Measurements from ENCODE around the gene INSYN2B. TPM values are rescaled to one million over a fixed set of nuclear protein-coding genes. Genes with fewer than 3 reads are reported as not detected.

INSYN2B gene
- total RNA-seq, 2 experiments from 2014 or later = not detected

GRCh38 chr5:169918228-169918627 is 62.1 kb downstream of the INSYN2B start:
- no peak for DNase-seq
- Mint-ChIP-seq H3K27ac (no peak overlapping the region), H3K4me1 (ENCODE audit: low read depth) (peaks cover 6% of the 10 kb centered on the region), H3K4me3 (no peak overlapping the region), H3K27me3 (ENCODE audit: low read depth) (no peaks in the 10 kb centered on the region), H3K36me3 (ENCODE audit: low read depth) (peaks cover 10% of the 10 kb centered on the region), H3K9me3 (no peaks in the 10 kb centered on the region)
- CTCF ChIA-PET = no interaction called here
- intact Hi-C loops (cut with micrococcal nuclease) = no loop called here

GRCh38 chr5:169917500-169917899 is 62.8 kb downstream of the INSYN2B start:
- no peak overlapping the region for H3K4me3 Mint-ChIP-seq
- H3K9me3 Mint-ChIP-seq = no peaks in the 10 kb centered on the region
- DNase-seq = no peak
- peaks cover 6% of the 10 kb centered on the region for H3K4me1 Mint-ChIP-seq (ENCODE audit: low read depth)
- peaks cover 10% of the 10 kb centered on the region for H3K36me3 Mint-ChIP-seq (ENCODE audit: low read depth)
- H3K27ac Mint-ChIP-seq = no peak overlapping the region
- CTCF ChIA-PET = no interaction called here
- intact Hi-C loops (cut with micrococcal nuclease) = no loop called here
- H3K27me3 Mint-ChIP-seq (ENCODE audit: low read depth) = no peaks in the 10 kb centered on the region

GRCh38 chr5:169914766-169915165 is 65.5 kb downstream of the INSYN2B start:
- no peak overlapping the region for H3K27ac Mint-ChIP-seq

GRCh38 chr5:169913479-169913878 is 66.8 kb downstream of the INSYN2B start:
- Mint-ChIP-seq H3K4me1 (ENCODE audit: low read depth) (no peaks in the 10 kb centered on the region), H3K9me3 (no peaks in the 10 kb centered on the region), H3K27ac (no peak overlapping the region), H3K27me3 (ENCODE audit: low read depth) (no peaks in the 10 kb centered on the region), H3K36me3 (ENCODE audit: low read depth) (peaks cover 16% of the 10 kb centered on the region), H3K4me3 (no peak overlapping the region)
- no peak for DNase-seq
- CTCF ChIA-PET = no interaction called here
- intact Hi-C loops (cut with micrococcal nuclease) = no loop called here

More at GRCh38 chr5:169914766-169915165, 65.5 kb downstream of the INSYN2B start:
- Mint-ChIP-seq H3K27me3 (ENCODE audit: low read depth) (no peaks in the 10 kb centered on the region), H3K9me3 (no peaks in the 10 kb centered on the region), H3K4me3 (no peak overlapping the region), H3K4me1 (ENCODE audit: low read depth) (no peaks in the 10 kb centered on the region), H3K36me3 (ENCODE audit: low read depth) (peaks cover 16% of the 10 kb centered on the region)
- intact Hi-C loops (cut with micrococcal nuclease) = no loop called here
- CTCF ChIA-PET = no interaction called here
- no peak for DNase-seq

GRCh38 chr5:169911448-169912212 is 68.7 kb downstream of the INSYN2B start:
- intact Hi-C loops (cut with micrococcal nuclease) = no loop called here
- no peaks in the 10 kb centered on the region for H3K27me3 Mint-ChIP-seq (ENCODE audit: low read depth)
- H3K27ac Mint-ChIP-seq = no peak overlapping the region
- no peaks in the 10 kb centered on the region for H3K4me1 Mint-ChIP-seq (ENCODE audit: low read depth)
- H3K36me3 Mint-ChIP-seq (ENCODE audit: low read depth) = peaks cover 16% of the 10 kb centered on the region
- H3K9me3 Mint-ChIP-seq = no peaks in the 10 kb centered on the region
- CTCF ChIA-PET = no interaction called here
- no peak overlapping the region for H3K4me3 Mint-ChIP-seq
- DNase-seq = no peak

GRCh38 chr5:169910393-169910792 is 69.9 kb downstream of the INSYN2B start:
- no peak for DNase-seq
- intact Hi-C loops (cut with micrococcal nuclease) = no loop called here
- Mint-ChIP-seq H3K9me3 (no peaks in the 10 kb centered on the region), H3K4me3 (no peak overlapping the region), H3K4me1 (ENCODE audit: low read depth) (no peaks in the 10 kb centered on the region), H3K27me3 (ENCODE audit: low read depth) (no peaks in the 10 kb centered on the region), H3K36me3 (ENCODE audit: low read depth) (peaks cover 14% of the 10 kb centered on the region), H3K27ac (no peak overlapping the region)
- CTCF ChIA-PET = no interaction called here

GRCh38 chr5:169909945-169910344 is 70.3 kb downstream of the INSYN2B start:
- no peaks in the 10 kb centered on the region for H3K9me3 Mint-ChIP-seq
- no peaks in the 10 kb centered on the region for H3K4me1 Mint-ChIP-seq (ENCODE audit: low read depth)
- CTCF ChIA-PET = no interaction called here
- no peak overlapping the region for H3K27ac Mint-ChIP-seq
- no peak overlapping the region for H3K4me3 Mint-ChIP-seq
- peaks cover 14% of the 10 kb centered on the region for H3K36me3 Mint-ChIP-seq (ENCODE audit: low read depth)
- DNase-seq = no peak
- intact Hi-C loops (cut with micrococcal nuclease) = no loop called here
- no peaks in the 10 kb centered on the region for H3K27me3 Mint-ChIP-seq (ENCODE audit: low read depth)

GRCh38 chr5:169908864-169909263 is 71.4 kb downstream of the INSYN2B start:
- H3K9me3 Mint-ChIP-seq = no peaks in the 10 kb centered on the region

GRCh38 chr5:169906745-169907649 is 73.3 kb downstream of the INSYN2B start:
- no peaks in the 10 kb centered on the region for H3K27me3 Mint-ChIP-seq (ENCODE audit: low read depth)
- peaks cover 5% of the 10 kb centered on the region for H3K36me3 Mint-ChIP-seq (ENCODE audit: low read depth)
- no peak overlapping the region for H3K4me3 Mint-ChIP-seq
- H3K4me1 Mint-ChIP-seq (ENCODE audit: low read depth) = peaks cover under 1% of the 10 kb centered on the region
- H3K27ac Mint-ChIP-seq = no peak overlapping the region
- H3K9me3 Mint-ChIP-seq = no peaks in the 10 kb centered on the region
- no peak for DNase-seq
- CTCF ChIA-PET = no interaction called here
- intact Hi-C loops (cut with micrococcal nuclease) = no loop called here

More at GRCh38 chr5:169908864-169909263, 71.4 kb downstream of the INSYN2B start:
- intact Hi-C loops (cut with micrococcal nuclease) = no loop called here
- Mint-ChIP-seq H3K27ac (no peak overlapping the region), H3K27me3 (ENCODE audit: low read depth) (no peaks in the 10 kb centered on the region), H3K4me1 (ENCODE audit: low read depth) (no peaks in the 10 kb centered on the region), H3K4me3 (no peak overlapping the region), H3K36me3 (ENCODE audit: low read depth) (peaks cover 6% of the 10 kb centered on the region)
- CTCF ChIA-PET = no interaction called here
- no peak for DNase-seq

- Mint-ChIP-seq H3K27ac (no peak overlapping the region), H3K4me1 (ENCODE audit: low read depth) (peaks cover 7% of the 10 kb centered on the region), H3K27me3 (ENCODE audit: low read depth) (no peaks in the 10 kb centered on the region), H3K4me3 (no peak overlapping the region), H3K9me3 (no peaks in the 10 kb centered on the region), H3K36me3 (ENCODE audit: low read depth) (peaks cover 5% of the 10 kb centered on the region)
- CTCF ChIA-PET = no interaction called here
- intact Hi-C loops (cut with micrococcal nuclease) = no loop called here
- no peak for DNase-seq
These were observed 75.3 kb downstream of the INSYN2B start for GRCh38 chr5:169905017-169905416.

- H3K36me3 Mint-ChIP-seq (ENCODE audit: low read depth) = peaks cover 5% of the 10 kb centered on the region
- H3K27ac Mint-ChIP-seq = no peak overlapping the region
- no peaks in the 10 kb centered on the region for H3K9me3 Mint-ChIP-seq
- CTCF ChIA-PET = no interaction called here
- peaks cover 7% of the 10 kb centered on the region for H3K4me1 Mint-ChIP-seq (ENCODE audit: low read depth)
- no peak overlapping the region for H3K4me3 Mint-ChIP-seq
- H3K27me3 Mint-ChIP-seq (ENCODE audit: low read depth) = no peaks in the 10 kb centered on the region
- DNase-seq = no peak
- intact Hi-C loops (cut with micrococcal nuclease) = no loop called here
These were observed 75.8 kb downstream of the INSYN2B start for GRCh38 chr5:169904508-169904907.

- intact Hi-C loops (cut with micrococcal nuclease) = no loop called here
- Mint-ChIP-seq H3K4me1 (ENCODE audit: low read depth) (peaks cover 7% of the 10 kb centered on the region), H3K9me3 (no peaks in the 10 kb centered on the region), H3K36me3 (ENCODE audit: low read depth) (peaks cover 5% of the 10 kb centered on the region), H3K4me3 (no peak overlapping the region), H3K27ac (no peak overlapping the region), H3K27me3 (ENCODE audit: low read depth) (no peaks in the 10 kb centered on the region)
- CTCF ChIA-PET = no interaction called here
- no peak for DNase-seq
These were observed 76.2 kb downstream of the INSYN2B start for GRCh38 chr5:169904059-169904458.

- DNase-seq = no peak
- no peak overlapping the region for H3K27ac Mint-ChIP-seq
- intact Hi-C loops (cut with micrococcal nuclease) = no loop called here
- H3K4me3 Mint-ChIP-seq = no peak overlapping the region
- peaks cover 9% of the 10 kb centered on the region for H3K36me3 Mint-ChIP-seq (ENCODE audit: low read depth)
- H3K9me3 Mint-ChIP-seq = no peaks in the 10 kb centered on the region
- peaks cover 7% of the 10 kb centered on the region for H3K4me1 Mint-ChIP-seq (ENCODE audit: low read depth)
- H3K27me3 Mint-ChIP-seq (ENCODE audit: low read depth) = no peaks in the 10 kb centered on the region
- CTCF ChIA-PET = no interaction called here
These were observed 78.4 kb downstream of the INSYN2B start for GRCh38 chr5:169901896-169902295.
